Bronchial smooth muscle cell (primary cell): Measurements from ENCODE around the gene PSG5. TPM values are rescaled to one million over a fixed set of nuclear protein-coding genes. Genes with fewer than 3 reads are reported as not detected.

ENCODE experiments used
- total RNA-seq: library from RNA; depleted of rRNA; stranded (reverse); fragments of >200 nt; gene quantifications from 2 replicates; pipeline ENCODE4 v1.2.1, GENCODE V29; 2014

Gene PSG5
- total RNA-seq: 3.8 TPM in 1 of 2 replicates, not detected in the other

DNA sequence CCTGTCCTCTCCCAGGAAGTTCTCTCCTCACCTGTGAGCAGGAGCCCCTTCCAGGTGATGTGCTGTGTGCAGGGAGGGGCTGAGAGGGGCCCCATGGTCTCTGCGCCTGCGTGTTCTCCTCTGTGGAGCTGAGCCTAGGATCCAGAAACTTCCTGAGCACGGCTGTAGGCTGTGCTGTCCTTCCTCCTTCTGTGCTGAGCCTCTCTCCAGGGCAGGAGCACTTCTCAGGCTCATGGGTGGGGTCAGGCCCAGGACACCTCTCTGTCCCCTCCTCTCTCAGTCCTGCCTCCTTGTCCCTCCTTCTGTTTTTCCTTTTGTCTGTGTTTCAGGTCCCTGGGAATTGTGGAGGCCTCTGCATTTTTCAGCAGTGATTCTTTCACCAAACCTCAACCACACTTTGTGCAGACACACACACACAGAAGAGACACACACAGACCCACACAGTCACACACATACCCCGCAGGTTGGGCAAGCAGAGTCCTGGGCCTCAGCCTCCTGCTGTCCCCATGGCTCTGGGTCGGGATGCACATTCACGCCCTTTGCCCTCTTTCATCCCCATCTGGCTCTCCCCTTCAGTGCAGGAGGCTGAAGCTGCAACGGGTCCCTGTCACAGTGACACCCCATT, at the start of gene PSG5:
Gene PSG5 (minus strand): TSS at position 226 of the 625 bp plus-strand sequence. CDS start 131 bp downstream, at position 95.

DNA sequence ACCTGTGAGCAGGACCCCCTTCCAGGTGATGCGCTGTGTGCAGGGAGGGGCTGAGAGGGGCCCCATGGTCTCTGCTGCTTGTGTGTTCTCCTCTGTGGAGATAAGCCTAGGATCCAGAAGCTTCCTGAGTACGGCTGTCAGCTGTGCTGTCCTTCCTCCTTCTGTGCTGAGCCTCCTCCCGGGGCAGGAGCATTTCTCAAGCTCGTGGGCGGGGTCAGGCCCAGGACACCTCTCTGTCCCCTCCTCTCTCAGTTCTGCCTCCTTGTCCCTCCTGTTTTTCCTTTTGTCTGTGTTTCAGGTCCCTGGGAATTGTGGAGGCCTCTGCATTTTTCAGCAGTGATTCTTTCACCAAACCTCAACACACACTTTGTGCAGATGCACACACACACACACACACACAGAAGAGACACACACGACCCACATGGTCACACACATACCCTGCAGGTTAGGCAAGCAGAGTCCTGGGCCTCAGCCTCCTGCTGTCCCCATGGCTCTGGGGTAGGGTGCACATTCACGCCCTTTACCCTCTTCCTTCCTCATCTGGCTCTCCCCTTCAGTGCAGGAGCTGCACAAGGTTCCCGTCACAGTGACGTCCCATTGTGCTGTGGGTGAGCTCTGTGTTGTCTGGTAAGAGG, 19.3 kb upstream of the PSG5 start, which contains the start of gene PSG4:
Gene PSG4 (minus strand): TSS at position 168 of the 635 bp plus-strand sequence. CDS start 102 bp downstream, at position 66.

Other genes with a start within 250 kb of the PSG5 start
- gene PSG7, start 249.3 kb downstream of the PSG5 start, total RNA-seq: not detected in 2 replicates
- not detected in 2 replicates for gene PSG11, start 160.1 kb downstream of the PSG5 start, total RNA-seq
- not detected in 2 replicates for gene PSG2, start 103.8 kb downstream of the PSG5 start, total RNA-seq
- under 0.01 and 0.16 TPM in 2 replicates for gene PSG4, start 19.1 kb upstream of the PSG5 start, total RNA-seq
- under 0.01 TPM in 1 of 2 replicates, not detected in the other for gene PSG9, start 83.0 kb upstream of the PSG5 start, total RNA-seq
- 0.16 TPM in 1 of 2 replicates, not detected in the other for gene CD177, start 167.2 kb upstream of the PSG5 start, total RNA-seq
- gene TEX101, start 228.4 kb upstream of the PSG5 start, total RNA-seq: not detected in 2 replicates